Glomerular endothelial cell (primary cell): ENCODE measurements around the gene CCDC192. TPM values are rescaled to one million over a fixed set of nuclear protein-coding genes. Genes with fewer than 3 reads are reported as not detected.
"Not testable (repeated sequence)": the region's sequence is repeated elsewhere in the genome, so short reads cannot be mapped to it uniquely, and the experiment has no call there.

ENCODE experiments used
- DNase-seq: peaks from one replicate; pipeline ENCODE4 v3.0.0-alpha.2; 2011; ENCODE audit warnings: low read depth, low spot score; ENCODE audit errors: extremely low read depth
- total RNA-seq: library from RNA; depleted of rRNA; stranded (reverse); fragments of >200 nt; gene quantifications from 2 replicates; pipeline ENCODE4 v1.2.3, GENCODE V29; 2015

Gene CCDC192
- total RNA-seq, 1 donor from 2014 or later, result not detected

DNA sequence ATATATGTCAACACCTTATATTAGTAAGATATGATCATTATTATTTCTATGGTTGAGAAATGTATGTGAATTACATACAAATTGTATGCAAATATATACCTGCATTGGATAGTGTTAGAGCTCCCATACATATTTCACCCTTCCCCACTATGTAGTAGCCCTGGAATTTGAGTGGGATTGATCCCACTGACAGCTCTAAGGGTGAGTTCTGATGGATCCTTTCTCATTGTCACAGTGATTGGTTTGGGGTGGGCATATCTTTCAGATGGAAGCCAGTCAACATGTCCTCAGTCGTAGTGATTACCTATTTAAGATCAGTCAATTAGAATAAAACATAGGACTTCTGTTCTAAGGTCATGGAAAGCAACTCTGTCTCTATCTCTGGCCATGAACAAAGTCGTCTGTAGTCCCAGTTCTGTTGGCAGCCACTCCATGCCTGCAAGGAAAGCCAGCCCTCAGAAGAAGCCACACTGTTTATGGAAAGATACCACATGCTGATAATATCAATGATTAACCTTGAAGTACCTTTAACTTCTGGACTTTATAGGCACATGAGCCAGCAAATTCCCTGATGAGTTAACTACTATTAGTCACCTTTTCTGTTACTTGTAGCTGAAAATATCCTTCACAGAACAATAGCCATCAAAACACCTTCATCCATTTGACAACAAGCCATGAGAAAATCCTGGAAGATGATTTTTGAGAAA is 5.1 kb upstream of the CCDC192 start:
- DNase-seq, result no peak

DNA sequence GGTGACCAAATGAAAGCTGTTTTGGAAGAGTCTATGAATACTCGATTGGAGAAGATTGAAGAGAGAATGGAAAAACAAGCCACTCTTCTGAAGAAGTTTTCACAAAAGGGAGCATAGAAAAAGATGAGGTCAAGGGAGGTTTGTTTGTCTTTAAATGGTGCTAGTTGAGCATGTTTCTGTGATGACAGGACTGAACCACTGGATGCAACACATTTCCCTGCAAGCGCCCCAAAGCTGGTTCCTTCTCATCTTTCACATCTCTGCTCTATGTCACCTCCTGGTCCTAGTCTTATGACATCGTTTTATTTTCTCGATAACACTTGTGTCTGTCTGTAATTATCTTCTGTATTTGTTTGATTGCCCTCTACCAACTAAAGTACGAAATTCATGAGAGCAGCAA is 3.8 kb upstream of the CCDC192 start:
- no peak for DNase-seq

DNA sequence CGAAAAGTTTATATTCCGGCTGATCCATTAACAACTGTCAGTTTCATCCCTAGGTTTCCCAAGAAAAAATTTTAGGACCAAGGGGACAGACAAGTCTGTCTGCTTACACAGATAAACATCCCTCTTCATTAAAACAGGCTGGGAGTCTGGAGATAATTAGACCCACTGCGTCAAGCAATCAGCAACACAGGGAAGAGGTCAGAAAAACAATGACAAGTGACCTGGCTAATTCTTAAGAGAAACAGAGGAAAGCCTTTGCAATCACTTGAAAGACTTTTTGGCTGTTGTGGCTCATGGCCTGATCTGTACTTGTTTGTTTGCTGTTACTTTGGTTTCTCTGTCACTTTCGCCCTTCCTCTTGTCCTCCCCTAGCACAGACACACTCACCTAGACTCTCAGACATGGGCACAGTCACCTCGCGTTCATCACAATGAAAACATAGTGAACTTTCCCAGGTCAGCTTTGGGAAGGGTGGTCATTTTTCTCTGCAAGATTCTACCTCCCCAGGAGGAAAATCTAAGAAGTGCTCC is 2.9 kb upstream of the CCDC192 start:
- DNase-seq, result no peak

DNA sequence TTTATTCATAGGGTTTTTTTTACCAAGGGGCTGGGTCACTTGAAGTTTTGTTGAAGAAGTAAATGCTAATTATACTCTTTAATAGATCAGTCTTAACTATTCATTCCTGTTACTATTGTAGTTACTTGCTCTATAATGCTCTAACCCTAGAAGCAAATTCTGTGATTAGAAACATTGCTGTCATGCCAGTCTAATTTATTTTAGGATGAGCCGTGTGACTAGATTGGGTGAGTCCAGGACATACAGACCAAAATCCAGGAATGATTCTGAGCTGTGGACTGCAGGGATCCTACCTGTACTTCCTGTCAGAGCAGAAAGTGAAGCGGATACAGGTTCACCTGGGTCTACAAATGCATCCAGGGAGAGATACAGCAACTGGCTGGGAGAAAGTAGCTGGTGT is 757 bp upstream of the CCDC192 start:
- no peak for DNase-seq

DNA sequence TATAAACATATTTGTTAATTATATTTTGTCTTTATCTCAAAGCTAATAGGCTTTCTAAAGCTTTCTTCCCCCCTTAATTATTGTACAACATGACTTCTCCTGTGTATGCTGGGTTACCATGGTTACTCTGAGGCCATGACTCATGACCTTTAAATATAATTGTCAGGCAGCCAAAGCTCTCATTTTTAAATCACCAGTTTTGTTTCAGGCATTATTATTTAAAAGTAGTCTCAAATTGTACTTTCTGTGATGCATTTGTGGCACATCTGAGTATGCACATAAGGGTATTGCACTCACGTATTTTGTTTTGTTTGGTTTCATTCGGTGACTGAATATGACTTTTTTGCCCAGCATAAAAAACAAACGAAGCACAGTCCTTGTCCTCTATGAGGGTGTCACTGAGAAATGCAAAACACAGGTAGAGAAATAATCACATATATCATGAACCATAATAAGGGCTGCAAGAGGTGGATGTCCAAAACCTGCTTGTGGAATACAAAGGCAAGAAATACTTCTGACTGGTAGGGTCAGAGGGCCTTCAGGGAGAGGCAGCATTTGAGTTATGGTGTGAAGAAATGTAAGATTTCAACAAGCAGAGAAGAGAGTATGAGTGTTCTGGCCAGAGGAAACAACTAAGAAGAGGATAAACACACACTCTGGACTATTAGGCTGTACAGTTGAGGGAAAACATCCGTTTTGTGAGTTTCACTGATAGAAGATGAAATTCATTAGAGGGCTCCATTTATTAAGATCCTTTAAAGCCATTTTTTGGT is 2.1 kb downstream of the CCDC192 start:
- DNase-seq, result peak; percentile 67

DNA sequence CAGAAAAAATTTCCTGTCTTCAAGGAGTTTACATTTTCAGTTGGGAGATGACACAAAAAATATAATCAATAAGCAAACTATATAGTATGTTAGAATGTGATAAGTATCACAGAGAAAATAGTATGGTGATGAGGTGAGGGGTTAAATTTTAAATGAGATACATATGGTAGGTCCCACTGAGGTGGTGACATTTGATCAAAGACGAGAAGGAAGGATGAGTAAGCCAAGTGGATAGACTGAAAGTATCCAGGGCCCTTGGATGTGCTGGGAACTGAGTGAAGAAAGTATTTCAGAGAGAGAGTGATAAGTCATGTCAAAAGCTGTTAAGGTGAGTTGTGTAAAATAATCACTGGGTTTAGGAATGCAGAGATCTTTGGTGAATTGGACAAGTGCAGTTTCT is 3.5 kb downstream of the CCDC192 start:
- DNase-seq, result no peak

DNA sequence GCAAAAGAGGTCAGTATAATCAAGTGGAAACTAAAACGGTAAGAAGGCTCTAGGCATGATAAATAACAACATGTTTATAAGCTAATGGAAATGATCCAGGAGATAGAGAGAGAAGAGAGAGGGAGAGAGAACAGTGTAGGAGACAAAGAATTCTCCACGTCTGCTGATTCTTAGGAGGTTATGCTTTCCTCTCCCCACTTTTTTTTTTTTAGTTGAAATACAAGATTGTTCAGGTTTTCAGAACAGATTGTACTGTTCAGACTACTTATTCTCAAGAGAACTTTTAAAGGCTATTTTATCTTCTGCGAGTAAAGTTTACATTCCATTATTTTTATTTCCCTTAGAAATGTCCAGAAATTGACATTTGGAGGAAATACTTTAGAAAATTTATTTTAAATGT is 4.0 kb downstream of the CCDC192 start:
- no peak for DNase-seq

DNA sequence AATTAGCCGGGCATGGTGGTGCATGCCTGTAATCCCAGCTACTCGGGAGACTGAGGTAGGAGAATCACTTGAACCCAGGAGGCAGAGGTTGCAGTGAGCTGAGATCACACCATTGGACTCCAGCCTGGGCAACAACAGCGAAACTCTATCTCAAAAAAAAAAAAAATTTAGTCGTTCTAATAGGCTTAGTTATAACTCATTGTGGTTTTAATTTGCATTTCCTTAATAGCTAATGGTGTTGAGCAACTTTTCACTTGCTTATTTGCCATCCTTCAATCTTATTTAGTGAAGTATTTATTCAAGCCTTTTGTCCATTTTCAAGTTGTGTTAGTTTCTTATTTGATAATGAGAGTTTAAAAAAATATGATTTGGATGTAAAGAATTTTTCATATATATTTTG is 9.9 kb downstream of the CCDC192 start:
- not testable (repeated sequence) for DNase-seq

DNA sequence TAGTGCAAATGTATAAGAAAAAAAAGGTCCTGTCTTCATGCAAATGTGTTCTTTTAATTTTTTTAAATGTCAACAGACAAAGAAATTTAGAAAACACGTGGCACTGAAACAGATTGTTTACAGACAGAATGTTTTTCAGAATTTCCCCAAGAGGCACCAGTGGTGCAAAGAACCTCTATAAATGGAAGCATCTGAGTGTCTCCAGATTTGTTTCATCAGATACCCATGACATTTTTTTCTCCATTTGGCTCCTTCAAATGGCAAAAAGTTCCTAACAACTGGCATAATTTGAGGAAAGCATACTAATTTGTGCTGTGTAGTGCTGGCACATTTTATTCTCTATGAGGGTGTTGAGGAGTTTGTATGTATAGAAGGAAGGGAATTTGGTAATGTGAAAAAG is 15.0 kb downstream of the CCDC192 start:
- DNase-seq, result no peak

DNA sequence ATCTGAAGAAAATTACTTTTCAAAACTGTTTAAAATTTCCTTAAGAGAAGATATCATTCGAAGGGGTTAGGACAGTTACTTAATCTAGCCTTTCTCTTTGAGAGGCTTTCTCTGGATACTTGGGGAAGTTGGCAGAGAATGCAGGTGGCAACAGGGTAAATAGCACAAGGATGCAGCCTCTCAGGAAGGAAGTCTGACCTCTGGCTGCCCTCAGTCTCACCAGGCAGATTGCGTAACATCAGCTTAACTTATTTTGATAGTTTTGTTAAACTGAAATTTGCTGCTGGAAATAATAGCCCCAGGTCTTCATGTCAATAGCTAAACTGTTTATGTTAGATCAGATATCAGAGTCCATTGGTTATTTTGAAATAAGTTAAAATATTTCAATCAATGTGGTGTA is 20.4 kb downstream of the CCDC192 start:
- peak; percentile 62 for DNase-seq

DNA sequence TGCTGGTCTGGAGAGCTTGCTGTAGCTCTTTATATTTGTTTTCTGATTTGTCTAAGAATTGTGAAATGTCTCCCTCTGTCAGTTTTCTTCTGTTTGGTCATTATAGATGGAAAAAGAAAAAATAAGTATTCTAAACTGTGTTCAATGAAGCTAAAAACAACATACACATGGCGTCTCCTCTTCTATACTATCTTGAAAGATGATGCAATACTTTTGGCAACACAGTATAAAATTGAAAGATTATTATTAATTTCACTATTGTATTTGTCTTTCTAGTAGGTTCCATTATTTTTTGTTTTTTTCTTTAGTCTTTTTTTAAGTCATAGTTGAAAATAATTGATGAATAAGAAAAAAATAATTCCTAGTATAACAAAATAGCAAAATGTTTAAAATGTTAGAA is 22.5 kb downstream of the CCDC192 start:
- no peak for DNase-seq

DNA sequence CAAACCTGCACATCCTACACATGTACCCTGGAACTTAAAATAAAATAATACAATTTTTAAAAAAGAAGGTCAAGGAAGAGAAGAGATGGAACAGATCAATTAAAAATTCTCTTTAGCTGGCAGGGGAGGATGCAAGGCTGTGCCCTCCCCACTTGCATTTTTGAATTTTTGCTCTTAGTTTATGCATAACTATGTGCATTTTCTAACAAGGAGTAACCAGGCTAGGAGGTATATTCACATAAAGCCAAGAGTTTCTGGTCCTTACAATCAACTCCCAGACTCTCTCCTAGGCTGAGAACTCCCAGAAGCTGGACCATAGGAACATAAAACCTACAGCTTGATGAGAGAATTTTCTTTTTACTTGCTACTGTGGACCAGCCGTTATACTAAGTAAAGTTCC is 29.8 kb downstream of the CCDC192 start:
- no peak for DNase-seq

DNA sequence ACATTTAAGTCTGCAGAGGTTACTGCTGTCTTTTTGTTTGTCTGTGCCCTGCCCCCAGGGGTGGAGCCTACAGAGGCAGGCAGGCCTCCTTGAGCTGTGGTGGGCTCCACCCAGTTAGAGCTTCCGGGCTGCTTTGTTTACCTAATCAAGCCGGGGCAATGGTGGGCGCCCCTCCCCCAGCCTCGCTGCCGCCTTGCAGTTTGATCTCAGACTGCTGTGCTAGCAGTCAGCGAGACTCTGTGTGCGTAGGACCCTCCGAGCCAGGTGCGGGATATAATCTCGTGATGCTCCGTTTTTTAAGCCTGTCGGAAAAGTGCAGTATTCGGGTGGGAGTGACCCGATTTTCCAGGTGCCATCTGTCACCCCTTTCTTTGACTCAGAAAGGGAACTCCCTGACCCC is 36.2 kb downstream of the CCDC192 start:
- DNase-seq, result not testable (repeated sequence)

DNA sequence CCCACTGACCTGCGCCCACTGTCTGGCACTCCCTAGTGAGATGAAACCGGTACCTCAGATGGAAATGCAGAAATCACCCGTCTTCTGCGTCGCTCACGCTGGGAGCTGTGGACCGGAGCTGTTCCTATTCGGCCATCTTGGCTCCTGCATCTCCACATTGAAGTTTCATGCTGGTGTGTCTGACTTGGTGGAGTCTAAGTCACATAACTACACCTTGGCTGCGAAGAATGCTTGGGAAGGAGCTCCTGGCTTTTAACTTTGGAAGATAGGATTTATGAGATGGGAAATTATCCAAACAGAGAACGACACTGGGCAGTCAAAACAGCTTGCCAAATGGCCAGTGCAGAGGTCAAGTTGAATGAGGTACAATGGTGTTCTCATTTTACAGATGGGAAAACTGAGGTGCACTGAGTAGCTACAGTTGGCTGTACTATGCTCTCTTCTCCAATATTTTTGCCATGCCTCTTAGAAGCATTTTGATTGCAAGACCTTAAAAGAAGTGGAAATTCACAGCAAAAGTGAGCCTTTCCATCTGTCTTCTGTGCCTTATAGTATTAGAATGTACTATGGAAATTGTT is 36.7 kb downstream of the CCDC192 start:
- no peak for DNase-seq

DNA sequence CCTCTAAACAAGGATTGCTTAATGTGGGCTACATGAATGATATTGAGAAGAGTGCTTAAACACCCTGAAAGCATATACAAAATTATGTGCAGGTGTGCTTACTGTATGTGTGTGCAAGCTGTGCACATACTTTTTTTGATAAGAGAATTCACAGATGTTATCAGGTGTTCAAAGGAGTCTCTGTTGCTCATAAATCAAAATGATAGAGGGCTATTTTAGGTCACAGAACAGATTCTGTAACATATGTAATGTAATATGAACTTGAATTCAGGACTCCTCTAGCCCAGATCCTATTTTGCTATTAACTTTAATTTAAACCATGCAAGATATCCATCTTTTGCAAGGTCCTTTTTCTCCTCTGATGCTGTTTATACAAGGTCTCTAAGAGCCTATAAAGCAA is 38.2 kb downstream of the CCDC192 start:
- DNase-seq, result no peak

DNA sequence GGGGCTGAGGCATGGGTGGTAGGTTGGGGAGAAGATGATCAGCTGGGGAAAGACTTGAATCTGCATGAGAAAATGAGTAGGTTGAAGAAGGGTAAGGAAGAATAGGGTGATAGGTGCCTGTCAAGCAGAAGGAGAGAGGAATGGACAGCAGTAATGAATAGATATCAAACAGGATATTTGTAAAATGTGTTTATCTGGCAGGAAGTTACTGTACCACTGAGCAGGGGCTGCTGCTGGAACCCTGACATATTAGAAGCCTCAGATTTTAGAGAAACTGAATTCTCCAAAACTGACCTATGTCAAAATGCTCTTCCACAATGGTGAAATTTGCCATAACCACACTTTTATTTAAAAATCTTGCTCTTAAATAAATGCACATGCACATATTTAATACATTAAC is 41.0 kb downstream of the CCDC192 start:
- DNase-seq, result no peak

DNA sequence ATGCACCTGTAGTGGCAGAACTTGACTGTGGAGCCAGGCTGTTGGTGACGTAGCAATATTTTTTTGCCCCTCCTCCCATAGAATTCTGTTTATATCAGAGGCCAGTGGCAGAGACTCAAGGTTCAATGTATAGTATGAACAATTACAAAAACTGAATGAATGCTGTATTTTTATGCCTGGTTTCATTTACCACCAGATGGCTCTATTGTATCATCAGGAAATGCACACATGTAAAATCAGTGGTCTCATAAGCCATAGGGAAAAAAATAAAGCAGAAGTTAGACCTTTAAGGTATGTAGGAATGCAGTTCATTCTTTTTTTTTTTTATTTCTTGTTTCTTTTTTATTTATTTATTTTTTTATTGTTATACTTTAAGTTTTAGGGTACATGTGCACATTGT is 43.6 kb downstream of the CCDC192 start:
- DNase-seq, result no peak

DNA sequence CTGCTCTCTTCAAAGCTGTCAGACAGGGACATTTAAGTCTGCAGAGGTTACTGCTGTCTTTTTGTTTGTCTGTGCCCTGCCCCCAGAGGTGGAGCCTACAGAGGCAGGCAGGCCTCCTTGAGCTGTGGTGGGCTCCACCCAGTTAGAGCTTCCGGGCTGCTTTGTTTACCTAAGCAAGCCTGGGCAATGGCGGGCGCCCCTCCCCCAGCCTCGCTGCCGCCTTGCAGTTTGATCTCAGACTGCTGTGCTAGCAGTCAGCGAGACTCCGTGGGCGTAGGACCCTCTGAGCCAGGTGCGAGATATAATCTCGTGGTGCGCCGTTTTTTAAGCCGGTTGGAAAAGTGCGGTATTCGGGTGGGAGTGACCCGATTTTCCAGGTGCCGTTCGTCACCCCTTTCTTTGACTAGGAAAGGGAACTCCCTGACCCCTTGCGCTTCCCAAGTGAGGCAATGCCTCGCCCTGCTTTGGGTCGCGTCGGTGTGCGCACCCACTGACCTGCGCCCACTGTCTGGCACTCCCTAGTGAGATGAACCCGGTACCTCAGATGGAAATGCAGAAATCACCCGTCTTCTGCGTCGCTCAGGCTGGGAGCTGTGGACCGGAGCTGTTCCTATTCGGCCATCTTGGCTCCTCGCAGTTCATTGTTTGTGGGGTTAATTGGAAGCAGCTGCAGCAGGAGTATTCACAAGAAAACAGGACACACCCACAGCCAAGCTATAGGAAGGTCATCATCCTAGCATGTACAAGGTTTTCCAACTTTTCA is 49.5 kb downstream of the CCDC192 start:
- DNase-seq, result not testable (repeated sequence)

DNA sequence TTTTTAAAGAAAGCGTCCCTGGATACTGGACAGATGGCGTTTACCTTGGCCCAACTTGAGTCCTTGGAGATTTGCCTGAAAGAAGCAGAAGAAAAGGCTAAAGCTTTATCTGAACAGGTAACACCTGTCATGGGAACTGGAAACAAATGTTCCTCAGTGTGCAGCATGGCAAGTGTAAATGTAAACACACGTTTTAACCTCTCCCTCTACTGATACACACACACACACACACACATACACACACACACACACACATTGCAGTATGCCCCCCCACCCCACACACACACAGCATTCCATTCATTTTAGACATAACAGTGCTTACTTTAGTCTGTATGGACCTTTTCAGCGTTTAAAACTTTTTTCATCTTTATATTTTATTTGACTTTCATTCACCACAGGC is 51.1 kb downstream of the CCDC192 start:
- DNase-seq, result no peak

DNA sequence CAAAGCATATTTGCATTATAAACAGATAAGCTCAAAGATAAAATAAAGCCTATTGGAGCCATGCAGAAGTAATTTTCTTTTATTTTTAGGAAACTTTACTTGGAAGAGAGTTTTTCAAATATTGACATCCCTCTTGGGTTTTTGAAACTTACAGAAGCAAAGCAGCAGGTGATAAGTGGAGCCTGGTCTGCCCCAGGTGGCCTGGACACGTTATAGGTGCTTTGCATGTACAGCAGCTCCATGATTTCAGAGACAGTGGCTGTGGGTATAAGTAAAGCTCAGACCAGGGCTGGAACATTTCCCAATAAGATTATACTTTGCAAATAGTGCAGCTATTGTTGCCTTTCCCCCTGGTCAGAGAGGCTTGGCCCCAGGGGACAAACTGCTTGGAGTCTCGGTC is 51.5 kb downstream of the CCDC192 start:
- no peak for DNase-seq

DNA sequence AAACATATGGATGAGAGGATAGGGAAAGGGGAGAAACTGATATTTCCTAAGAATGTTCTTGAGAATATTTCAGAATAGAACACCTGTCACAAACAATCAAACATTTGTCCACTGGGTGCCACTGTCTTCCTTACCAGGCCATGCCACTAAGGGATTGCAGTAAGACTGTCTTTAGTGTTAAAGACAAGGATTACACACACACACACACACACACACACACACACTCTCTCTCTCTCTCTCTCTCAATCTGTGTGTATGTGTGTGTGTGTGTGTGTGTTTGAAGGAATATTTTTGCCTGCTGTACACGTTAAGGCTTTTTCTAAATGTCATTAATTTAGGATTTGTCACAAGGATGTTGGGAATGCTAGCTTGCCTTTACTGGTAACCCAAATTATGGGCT is 54.4 kb downstream of the CCDC192 start:
- peak; percentile 42 for DNase-seq
